ENCODE data around the gene PLK1. TPM values are rescaled to one million over a fixed set of nuclear protein-coding genes. Genes with fewer than 3 reads are reported as not detected.
"Not testable (repeated sequence)": the region's sequence is repeated elsewhere in the genome, so short reads cannot be mapped to it uniquely, and the experiment has no call there.

PLK1 gene
- total RNA-seq, 1 donor from 2014 or later, result 14.5 TPM

- Mint-ChIP-seq H3K4me1 (ENCODE audit: low read depth) (no peaks in the 10 kb centered on the region), H3K4me3 (ENCODE audit: unreplicated experiment) (no peak overlapping the region), H3K27ac (ENCODE audit: unreplicated experiment) (no peak overlapping the region), H3K9me3 (ENCODE audit: low read depth) (peaks cover 11% of the 10 kb centered on the region), H3K36me3 (ENCODE audit: low read depth) (peaks cover 2% of the 10 kb centered on the region), H3K27me3 (ENCODE audit: low read depth) (peaks cover 42% of the 10 kb centered on the region)
- no peak for TF ChIP-seq CTCF (IDR thresholded peaks at IDR 0.05)
- DNase-seq (ENCODE audit: low spot score), result no peak
These were observed 31.8 kb downstream of the PLK1 start for GRCh38 chr16:23710504-23710903.

DNA sequence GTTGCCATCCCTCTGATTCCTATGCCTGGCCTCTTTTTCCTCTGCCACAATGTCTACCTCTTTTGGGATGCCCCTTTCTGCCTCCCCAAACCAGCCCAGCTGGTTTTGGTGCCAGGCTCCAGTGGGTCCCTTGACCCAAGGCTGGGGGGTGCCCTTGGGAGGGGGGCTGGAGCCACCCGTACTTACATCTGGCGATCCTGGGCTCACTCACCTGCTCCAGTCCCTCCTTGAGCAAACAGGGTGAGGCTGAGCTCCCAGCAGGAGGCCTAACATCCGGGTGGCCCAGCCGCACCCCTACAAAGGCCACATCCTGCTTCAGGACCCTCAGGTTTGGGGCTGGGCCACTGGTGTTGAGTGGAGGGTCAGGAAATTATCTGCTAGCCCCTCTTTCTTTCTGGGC, 33.1 kb downstream of the PLK1 start:
- no peaks in the 10 kb centered on the region for H3K4me1 Mint-ChIP-seq (ENCODE audit: low read depth)
- H3K36me3 Mint-ChIP-seq (ENCODE audit: low read depth), result peaks cover 2% of the 10 kb centered on the region
- H3K4me3 Mint-ChIP-seq (ENCODE audit: unreplicated experiment), result no peak overlapping the region
- peaks cover 11% of the 10 kb centered on the region for H3K9me3 Mint-ChIP-seq (ENCODE audit: low read depth)
- no peak overlapping the region for H3K27ac Mint-ChIP-seq (ENCODE audit: unreplicated experiment)
- H3K27me3 Mint-ChIP-seq (ENCODE audit: low read depth), result peaks cover 47% of the 10 kb centered on the region
- no peak for TF ChIP-seq CTCF (IDR thresholded peaks at IDR 0.05)
- DNase-seq (ENCODE audit: low spot score), result no peak

- Mint-ChIP-seq H3K27ac (ENCODE audit: unreplicated experiment) (no peak within 1 kb of the TSS), H3K9me3 (ENCODE audit: low read depth) (peaks cover 11% of the 10 kb centered on the region), H3K4me1 (ENCODE audit: low read depth) (no peaks in the 10 kb centered on the region), H3K27me3 (ENCODE audit: low read depth) (peaks cover 54% of the 10 kb centered on the region), H3K4me3 (ENCODE audit: unreplicated experiment) (no peak within 1 kb of the TSS), H3K36me3 (ENCODE audit: low read depth) (peaks cover 2% of the 10 kb centered on the region)
- TF ChIP-seq CTCF (IDR thresholded peaks at IDR 0.05), result no peak
- DNase-seq (ENCODE audit: low spot score), result no peak
These were observed 34.3 kb downstream of the PLK1 start, which contains the start of gene ERN2 for GRCh38 chr16:23712976-23713375. TSS of gene ERN2 (minus strand) at chr16:23713222. CDS start at chr16:23713187, 35 bp downstream.

DNA sequence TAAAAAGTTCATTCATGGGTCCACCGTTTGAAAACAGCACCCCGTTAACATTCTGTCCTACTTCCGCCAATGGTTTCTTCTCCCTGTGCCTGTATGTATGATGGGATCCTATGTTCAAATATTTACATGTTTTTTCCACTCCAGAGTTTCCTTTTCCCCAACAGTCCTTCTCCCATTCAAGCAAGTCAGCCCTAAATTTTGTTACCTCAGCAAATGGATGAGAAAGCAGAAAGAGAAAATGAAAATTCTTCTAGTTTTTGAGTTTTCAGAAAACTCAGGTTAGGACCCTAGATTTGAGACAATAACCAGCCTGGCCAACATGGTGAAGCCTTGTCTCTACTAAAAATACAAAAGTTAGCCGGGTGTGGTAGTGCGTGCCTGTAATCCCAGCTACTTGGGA, 37.8 kb downstream of the PLK1 start:
- peaks cover 47% of the 10 kb centered on the region for H3K27me3 Mint-ChIP-seq (ENCODE audit: low read depth)
- H3K9me3 Mint-ChIP-seq (ENCODE audit: low read depth), result no peaks in the 10 kb centered on the region
- DNase-seq (ENCODE audit: low spot score), result no peak
- H3K36me3 Mint-ChIP-seq (ENCODE audit: low read depth), result no peaks in the 10 kb centered on the region
- no peak overlapping the region for H3K27ac Mint-ChIP-seq (ENCODE audit: unreplicated experiment)
- no peak for TF ChIP-seq CTCF (IDR thresholded peaks at IDR 0.05)
- H3K4me3 Mint-ChIP-seq (ENCODE audit: unreplicated experiment), result no peak overlapping the region
- no peaks in the 10 kb centered on the region for H3K4me1 Mint-ChIP-seq (ENCODE audit: low read depth)

- H3K27ac Mint-ChIP-seq (ENCODE audit: unreplicated experiment); DNase-seq (ENCODE audit: low spot score); H3K4me3 Mint-ChIP-seq (ENCODE audit: unreplicated experiment); H3K4me1 Mint-ChIP-seq (ENCODE audit: low read depth); H3K36me3 Mint-ChIP-seq (ENCODE audit: low read depth): not testable (repeated sequence)
- peaks cover 12% of the 10 kb centered on the region for H3K27me3 Mint-ChIP-seq (ENCODE audit: low read depth)
- peaks cover 15% of the 10 kb centered on the region for H3K9me3 Mint-ChIP-seq (ENCODE audit: low read depth)
These were observed 44.0 kb downstream of the PLK1 start for GRCh38 chr16:23722613-23723240.
